Osteoblast (primary cell): Measurements from ENCODE around the gene VTI1A. TPM values are rescaled to one million over a fixed set of nuclear protein-coding genes. Genes with fewer than 3 reads are reported as not detected.
A peak's percentile ranks its signal among the peaks of the same experiment; 100 is the strongest.

Source experiments
- DNase-seq: peaks from one replicate; pipeline ENCODE4 v3.0.0; 2011; ENCODE audit warnings: low spot score, mixed read lengths; ENCODE audit not compliant: insufficient read length; ENCODE audit errors: missing footprints
- H2AFZ ChIP-seq: 2 replicates; pipeline ENCODE4 v1.6.0; 2011; ENCODE audit warnings: mild to moderate bottlenecking, low read length
- H3K27ac ChIP-seq: 2 replicates; pipeline ENCODE4 v1.5.1; 2011; ENCODE audit warnings: mild to moderate bottlenecking, low read depth, low read length, moderate library complexity
- H3K27me3 ChIP-seq: 2 replicates; pipeline ENCODE4 v1.6.0; 2012; ENCODE audit warnings: mild to moderate bottlenecking, control low read depth, inconsistent platforms, low read length, moderate library complexity; ENCODE audit not compliant: insufficient read depth
- H3K36me3 ChIP-seq: 2 replicates; pipeline ENCODE4 v1.5.1; 2011; ENCODE audit warnings: mild to moderate bottlenecking, low read length, control low read depth, moderate library complexity; ENCODE audit not compliant: insufficient read depth
- H3K4me1 ChIP-seq: 2 replicates; pipeline ENCODE4 v1.5.1; 2011; ENCODE audit warnings: mild to moderate bottlenecking, low read length, control low read depth, moderate library complexity; ENCODE audit not compliant: insufficient read depth
- H3K4me2 ChIP-seq: 2 replicates; pipeline ENCODE4 v1.6.0; 2011; ENCODE audit warnings: mild to moderate bottlenecking, low read length; ENCODE audit not compliant: insufficient read depth
- H3K4me3 ChIP-seq: fragments of 200-600 bp; sonication (generic); 3 replicates; pipeline ENCODE4 v1.5.1; 2012; ENCODE audit warnings: mild to moderate bottlenecking, low read length, inconsistent platforms; ENCODE audit not compliant: insufficient read depth
- H3K79me2 ChIP-seq: 2 replicates; pipeline ENCODE4 v1.6.0; 2012; ENCODE audit warnings: mild to moderate bottlenecking, low read length, control low read depth, inconsistent platforms; ENCODE audit not compliant: insufficient read depth
- H3K9me3 ChIP-seq: 2 replicates; pipeline ENCODE4 v1.5.1; 2011; ENCODE audit warnings: low read depth, low read length, control low read depth
- H4K20me1 ChIP-seq: 2 replicates; pipeline ENCODE4 v1.6.0; 2012; ENCODE audit warnings: mild to moderate bottlenecking, low read length, control low read depth; ENCODE audit not compliant: insufficient read depth
- total RNA-seq: library from RNA; depleted of rRNA; stranded (reverse); fragments of >200 nt; gene quantifications from 2 replicates; pipeline ENCODE4 v1.2.3, GENCODE V29; 2012
- TF ChIP-seq, protein P1 (sequence below): IDR thresholded peaks from 2 replicates; pipeline ENCODE4 v1.5.1; 2011; ENCODE audit warnings: mild to moderate bottlenecking, low read depth, low read length, moderate library complexity; ENCODE audit errors: extremely low read depth

VTI1A gene
- total RNA-seq, 1 donor, result 34.7 TPM

DNA sequence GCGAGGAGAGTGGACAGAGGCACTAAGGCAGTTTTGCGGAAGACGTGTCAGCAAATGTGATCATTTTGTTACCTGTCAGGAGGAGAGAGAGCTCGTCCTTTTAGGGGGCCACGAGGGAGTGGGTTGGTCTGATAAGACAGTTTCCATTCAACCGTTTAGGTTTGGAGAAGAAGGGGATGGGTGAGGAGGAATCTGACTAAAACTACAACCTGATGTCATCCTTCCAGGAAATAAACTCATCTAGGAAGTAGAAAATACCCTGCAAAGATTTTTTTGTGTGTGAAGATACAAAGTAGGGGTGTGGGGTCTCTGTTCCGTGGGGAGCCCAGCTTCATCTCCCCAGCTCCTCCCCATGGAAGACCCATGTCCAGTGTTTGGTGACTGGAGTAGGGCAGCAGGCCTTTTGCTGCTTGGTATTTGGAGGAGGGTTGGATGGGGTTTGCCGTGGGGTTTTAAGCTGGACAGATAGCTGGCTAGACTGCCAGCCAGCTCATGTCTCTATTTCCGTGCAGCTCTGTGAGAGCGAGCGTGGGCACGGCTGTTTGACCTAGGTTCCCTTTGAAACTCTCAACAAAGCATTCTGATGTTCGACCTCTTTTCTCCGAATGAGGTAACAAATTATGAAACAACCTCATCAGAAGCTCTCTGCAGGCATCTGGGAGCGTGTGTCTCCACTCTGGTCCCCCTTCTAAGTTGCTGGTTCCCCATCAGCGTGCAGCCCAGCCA, 367.0 kb downstream of the VTI1A start:
- peak; percentile 29 for DNase-seq
- Histone ChIP-seq H3K4me1 (peaks cover 34% of the 10 kb centered on the region), H4K20me1 (peaks cover 2% of the 10 kb centered on the region), H3K9me3 (no peaks in the 10 kb centered on the region), H3K4me2 (no peak overlapping the region), H3K36me3 (no peaks in the 10 kb centered on the region), H3K27me3 (no peaks in the 10 kb centered on the region), H2AFZ (no peak overlapping the region), H3K27ac (no peak overlapping the region), H3K79me2 (no peaks in the 10 kb centered on the region), H3K4me3 (no peak overlapping the region)
- TF ChIP-seq, protein P1, sequence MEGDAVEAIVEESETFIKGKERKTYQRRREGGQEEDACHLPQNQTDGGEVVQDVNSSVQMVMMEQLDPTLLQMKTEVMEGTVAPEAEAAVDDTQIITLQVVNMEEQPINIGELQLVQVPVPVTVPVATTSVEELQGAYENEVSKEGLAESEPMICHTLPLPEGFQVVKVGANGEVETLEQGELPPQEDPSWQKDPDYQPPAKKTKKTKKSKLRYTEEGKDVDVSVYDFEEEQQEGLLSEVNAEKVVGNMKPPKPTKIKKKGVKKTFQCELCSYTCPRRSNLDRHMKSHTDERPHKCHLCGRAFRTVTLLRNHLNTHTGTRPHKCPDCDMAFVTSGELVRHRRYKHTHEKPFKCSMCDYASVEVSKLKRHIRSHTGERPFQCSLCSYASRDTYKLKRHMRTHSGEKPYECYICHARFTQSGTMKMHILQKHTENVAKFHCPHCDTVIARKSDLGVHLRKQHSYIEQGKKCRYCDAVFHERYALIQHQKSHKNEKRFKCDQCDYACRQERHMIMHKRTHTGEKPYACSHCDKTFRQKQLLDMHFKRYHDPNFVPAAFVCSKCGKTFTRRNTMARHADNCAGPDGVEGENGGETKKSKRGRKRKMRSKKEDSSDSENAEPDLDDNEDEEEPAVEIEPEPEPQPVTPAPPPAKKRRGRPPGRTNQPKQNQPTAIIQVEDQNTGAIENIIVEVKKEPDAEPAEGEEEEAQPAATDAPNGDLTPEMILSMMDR, result no peak

DNA sequence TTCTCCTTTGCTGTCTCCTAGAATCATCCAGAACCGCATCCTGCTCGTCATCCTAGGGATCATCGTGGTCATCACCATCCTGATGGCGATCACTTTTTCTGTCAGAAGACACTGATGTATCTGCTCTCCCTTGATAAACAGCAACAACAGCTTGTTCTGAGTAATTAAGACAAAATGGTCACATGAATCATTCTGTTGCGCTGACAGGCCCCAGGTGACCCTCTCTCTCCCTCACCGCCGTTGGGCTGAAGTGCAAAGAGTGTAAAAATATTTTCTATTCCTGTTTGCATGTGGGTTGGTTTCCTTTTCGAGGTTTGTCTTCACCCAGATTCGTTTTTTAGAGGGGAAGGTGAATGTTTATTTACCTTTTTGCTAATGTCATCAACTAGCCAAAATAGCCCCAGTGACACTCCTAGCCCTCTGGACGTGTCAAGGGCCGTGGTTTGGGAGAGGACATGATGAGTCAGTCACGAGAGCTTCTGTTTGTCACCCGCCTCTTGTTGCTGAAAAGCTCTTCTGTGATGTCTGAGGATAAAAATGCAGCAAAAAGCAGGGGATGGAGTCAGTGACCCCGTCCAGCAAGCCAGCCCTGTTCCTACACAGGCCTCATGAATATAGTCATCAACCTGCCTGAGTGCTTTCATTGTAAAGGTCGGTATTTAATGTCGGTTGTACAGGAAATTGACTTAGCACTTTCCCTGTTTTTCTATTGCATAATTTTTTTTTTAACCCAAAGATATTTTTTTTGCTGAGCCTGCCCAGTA, 368.4 kb downstream of the VTI1A start:
- H3K36me3 ChIP-seq, result no peaks in the 10 kb centered on the region
- H3K9me3 ChIP-seq, result no peaks in the 10 kb centered on the region
- peak; percentile 89 for DNase-seq
- H4K20me1 ChIP-seq, result peaks cover 2% of the 10 kb centered on the region
- H3K4me3 ChIP-seq, result peak overlapping the region; percentile 29
- peaks cover 34% of the 10 kb centered on the region for H3K4me1 ChIP-seq
- TF ChIP-seq, protein P1, result no peak
- H3K79me2 ChIP-seq, result no peaks in the 10 kb centered on the region
- peak overlapping the region; percentile 23 for H3K27ac ChIP-seq
- H3K4me2 ChIP-seq, result peak overlapping the region; percentile 68
- peak overlapping the region; percentile 30 for H2AFZ ChIP-seq
- no peaks in the 10 kb centered on the region for H3K27me3 ChIP-seq

DNA sequence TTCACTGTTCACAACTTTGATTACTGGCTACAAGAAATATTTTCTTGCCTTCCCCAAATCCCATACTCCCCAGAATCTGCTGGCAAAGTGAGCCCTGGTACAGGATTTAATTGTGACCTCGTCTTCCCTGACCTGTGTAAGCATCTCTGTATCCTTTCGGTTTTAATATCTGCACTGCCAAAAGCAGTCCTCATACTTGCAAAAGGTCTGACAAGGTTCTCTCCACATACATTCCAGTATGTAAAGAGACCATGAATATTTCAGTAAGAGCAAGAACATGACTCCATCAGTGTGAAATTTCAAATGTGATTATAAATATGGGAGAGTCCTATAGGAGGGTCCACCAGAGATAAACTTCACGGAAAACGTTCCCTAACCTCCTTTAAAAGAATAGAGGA, 369.0 kb downstream of the VTI1A start:
- Histone ChIP-seq H3K27me3 (no peaks in the 10 kb centered on the region), H3K4me1 (peaks cover 34% of the 10 kb centered on the region), H3K27ac (no peak overlapping the region), H3K79me2 (no peaks in the 10 kb centered on the region), H2AFZ (no peak overlapping the region), H4K20me1 (peaks cover 7% of the 10 kb centered on the region), H3K4me3 (no peak overlapping the region), H3K9me3 (no peaks in the 10 kb centered on the region), H3K4me2 (peak overlapping the region; percentile 68), H3K36me3 (no peaks in the 10 kb centered on the region)
- peak; percentile 53 for DNase-seq
- TF ChIP-seq, protein P1, result no peak

DNA sequence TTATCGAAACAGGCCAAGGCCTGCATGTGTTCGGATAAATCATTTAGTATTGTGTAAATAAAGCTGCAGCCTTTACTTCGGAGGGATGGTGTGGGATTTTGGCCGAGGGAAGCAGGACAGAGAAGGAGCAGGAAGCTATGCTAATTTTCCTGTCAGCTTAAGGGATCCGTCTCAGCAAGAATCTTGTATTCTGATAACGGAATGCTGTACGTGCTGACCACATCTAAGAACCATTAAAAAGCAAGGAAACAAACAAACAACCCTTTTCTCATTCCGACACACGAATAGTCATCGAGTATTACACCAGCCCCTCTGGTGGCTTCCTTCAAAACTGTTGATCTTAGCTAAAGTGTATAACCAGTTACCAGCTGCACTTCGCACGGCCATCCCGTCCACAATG, 369.9 kb downstream of the VTI1A start:
- DNase-seq, result no peak
- Histone ChIP-seq H3K4me3 (no peak overlapping the region), H3K36me3 (no peaks in the 10 kb centered on the region), H3K4me2 (no peak overlapping the region), H3K27ac (no peak overlapping the region), H3K79me2 (no peaks in the 10 kb centered on the region), H4K20me1 (peaks cover 7% of the 10 kb centered on the region), H3K27me3 (no peaks in the 10 kb centered on the region), H3K9me3 (no peaks in the 10 kb centered on the region), H3K4me1 (peaks cover 32% of the 10 kb centered on the region), H2AFZ (no peak overlapping the region)
- TF ChIP-seq, protein P1, result no peak
